Esophagus squamous epithelium (tissue), 5 donors: ENCODE measurements around the gene ATP11A. TPM values are rescaled to one million over a fixed set of nuclear protein-coding genes. Genes with fewer than 3 reads are reported as not detected.

Source experiments
- DNase-seq: peaks from one replicate; lab custom pipeline; 2025; lab: John Stamatoyannopoulos, UW
- H3K27ac ChIP-seq, 4 donors: fragments of 200-600 bp; sonication (generic); one replicate each; pipeline ENCODE4 v1.5.1; 2016 to 2019; ENCODE audit warnings: mild to moderate bottlenecking in 1 of 4
- H3K27me3 ChIP-seq, 4 donors: fragments of 200-600 bp; sonication (generic); 1 replicate in 3 of 4; 2 replicates in 1 of 4; pipeline versions ENCODE4 v1.5.1 to v1.6.0; 2017 to 2021; ENCODE audit warnings: antibody characterized with exemption in 1 of 4
- H3K36me3 ChIP-seq, 3 donors: fragments of 200-600 bp; sonication (generic); one replicate each; pipeline ENCODE4 v1.5.1; 2016 to 2019
- H3K4me1 ChIP-seq, 3 donors: fragments of 200-600 bp; sonication (generic); one replicate each; pipeline ENCODE4 v1.5.1; 2017 to 2019
- H3K4me3 ChIP-seq, 4 donors: fragments of 200-600 bp; sonication (generic); 1 replicate in 3 of 4; 2 replicates in 1 of 4; pipeline ENCODE4 v1.5.1; 2016 to 2019; ENCODE audit warnings: mild to moderate bottlenecking in 2 of 4, moderate library complexity in 1 of 4
- H3K9me3 ChIP-seq, 3 donors: fragments of 200-600 bp; sonication (generic); one replicate each; pipeline ENCODE4 v1.5.1; 2016 to 2019
- POLR2A ChIP-seq, 4 donors: fragments of 450-650 bp; IDR thresholded peaks; one replicate each; pipeline ENCODE4 v1.6.1; 2017; ENCODE audit warnings: antibody characterized with exemption in 4 of 4, mild to moderate bottlenecking in 4 of 4, moderate library complexity in 3 of 4
- WGBS, 2 donors: methylation state at CpG; one replicate each; pipeline ENCODE4 v1.1.5; 2018; 5-methylcytosine and 5-hydroxymethylcytosine counted together
- intact Hi-C: fragments of 100-400 bp; cut with DNase I; formaldehyde crosslinking; loops from one replicate; pipeline ENCODE4 v1.15.0; 2022
- total RNA-seq, 4 donors: library from RNA; depleted of rRNA; stranded (reverse); fragments of >200 nt; gene quantifications; one replicate each; pipeline ENCODE4 v1.1.0, GENCODE V29; 2016
- TF ChIP-seq, protein P1 (sequence below), 6 experiments: fragments of 450-650 bp in 4 of 6; fragments of 200-600 bp in 2 of 6; sonication (generic) in 2 of 6; IDR thresholded peaks; one replicate each; pipeline ENCODE4 v1.5.1; 2016 to 2019; ENCODE audit warnings: antibody characterized with exemption in 6 of 6, mild to moderate bottlenecking in 4 of 6, moderate library complexity in 4 of 6
- donor health status: DM: yes; HTN: yes; CAD: no.

The ATP11A gene
- total RNA-seq, 4 donors from 2014 or later = 9.6 to 20.0 (median 16.1) TPM

GRCh38 chr13:112658808-112659207 is 31.0 kb upstream of the ATP11A start:
- DNase-seq = no peak
- H3K36me3 ChIP-seq = no peaks in the 10 kb centered on the region
- TF ChIP-seq POLR2A (IDR thresholded peaks at IDR 0.05) = no peak
- TF ChIP-seq, protein P1, sequence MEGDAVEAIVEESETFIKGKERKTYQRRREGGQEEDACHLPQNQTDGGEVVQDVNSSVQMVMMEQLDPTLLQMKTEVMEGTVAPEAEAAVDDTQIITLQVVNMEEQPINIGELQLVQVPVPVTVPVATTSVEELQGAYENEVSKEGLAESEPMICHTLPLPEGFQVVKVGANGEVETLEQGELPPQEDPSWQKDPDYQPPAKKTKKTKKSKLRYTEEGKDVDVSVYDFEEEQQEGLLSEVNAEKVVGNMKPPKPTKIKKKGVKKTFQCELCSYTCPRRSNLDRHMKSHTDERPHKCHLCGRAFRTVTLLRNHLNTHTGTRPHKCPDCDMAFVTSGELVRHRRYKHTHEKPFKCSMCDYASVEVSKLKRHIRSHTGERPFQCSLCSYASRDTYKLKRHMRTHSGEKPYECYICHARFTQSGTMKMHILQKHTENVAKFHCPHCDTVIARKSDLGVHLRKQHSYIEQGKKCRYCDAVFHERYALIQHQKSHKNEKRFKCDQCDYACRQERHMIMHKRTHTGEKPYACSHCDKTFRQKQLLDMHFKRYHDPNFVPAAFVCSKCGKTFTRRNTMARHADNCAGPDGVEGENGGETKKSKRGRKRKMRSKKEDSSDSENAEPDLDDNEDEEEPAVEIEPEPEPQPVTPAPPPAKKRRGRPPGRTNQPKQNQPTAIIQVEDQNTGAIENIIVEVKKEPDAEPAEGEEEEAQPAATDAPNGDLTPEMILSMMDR (IDR thresholded peaks at IDR 0.05) = no peak
- intact Hi-C loops = no loop called here
- H3K9me3 ChIP-seq = no peaks in the 10 kb centered on the region
- 33 to 43% methylated on average over 1 of the region's 1 CpG for WGBS, 2 donors
- H3K27me3 ChIP-seq = peaks cover 0 to under 1% (median 0%) of the 10 kb centered on the region in 4 donors
- H3K27ac ChIP-seq = no peak overlapping the region
- no peak overlapping the region for H3K4me3 ChIP-seq
- no peaks in the 10 kb centered on the region for H3K4me1 ChIP-seq

- H3K9me3 ChIP-seq = no peaks in the 10 kb centered on the region
- no peak overlapping the region for H3K4me3 ChIP-seq
- no peaks in the 10 kb centered on the region for H3K4me1 ChIP-seq
- TF ChIP-seq, protein P1 (IDR thresholded peaks at IDR 0.05) = no peak
- no peak for TF ChIP-seq POLR2A (IDR thresholded peaks at IDR 0.05)
- H3K36me3 ChIP-seq = no peaks in the 10 kb centered on the region
- DNase-seq = no peak
- peaks cover 0 to 12% (median 0%) of the 10 kb centered on the region in 4 donors for H3K27me3 ChIP-seq
- WGBS, 2 donors = 74 to 79% methylated on average over 2 of the region's 2 CpGs
- H3K27ac ChIP-seq = no peak overlapping the region
- intact Hi-C loops = no loop called here
These were observed 28.5 kb upstream of the ATP11A start for GRCh38 chr13:112661291-112661690.

DNA sequence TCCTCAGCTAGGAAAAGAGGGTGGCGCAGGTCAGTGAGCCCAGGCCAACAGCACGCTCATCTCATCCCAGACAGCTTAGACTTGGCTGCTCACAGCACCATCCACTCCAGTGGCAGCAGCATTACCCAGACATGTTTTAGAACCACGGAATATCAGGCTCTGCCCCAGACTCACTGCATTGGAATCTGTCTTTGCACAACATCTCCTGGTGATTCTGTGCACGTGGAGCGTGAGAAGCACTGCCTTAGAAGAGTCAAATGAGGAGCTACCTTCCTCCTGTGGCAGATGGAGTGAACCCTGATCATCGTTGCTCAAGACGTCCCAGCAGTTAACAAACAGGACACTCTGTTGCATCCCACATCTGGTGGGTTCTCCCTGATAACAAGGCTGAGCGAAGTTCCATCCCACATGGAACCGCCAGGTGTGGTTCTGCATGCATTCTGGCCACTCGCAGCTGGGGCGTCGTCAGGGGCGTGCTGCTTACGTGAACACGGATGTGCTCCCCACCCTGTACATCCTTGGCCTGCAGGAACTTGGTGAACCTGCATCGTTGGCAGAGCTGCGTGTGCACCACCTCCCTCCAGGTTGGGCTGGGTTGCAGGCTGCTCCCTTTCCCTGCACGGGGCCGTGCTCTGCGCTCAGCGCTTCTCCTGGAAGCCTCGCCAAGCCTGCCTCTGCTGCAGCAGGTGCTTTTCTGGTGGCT is 25.2 kb upstream of the ATP11A start:
- H3K4me3 ChIP-seq = no peak overlapping the region
- WGBS, 2 donors = 69 to 87% methylated on average over 13 to 20 of the region's 22 CpGs
- H3K9me3 ChIP-seq = no peaks in the 10 kb centered on the region
- no peaks in the 10 kb centered on the region for H3K36me3 ChIP-seq
- H3K27me3 ChIP-seq = peaks cover 0 to 12% (median 0%) of the 10 kb centered on the region in 4 donors
- intact Hi-C loops = no loop called here
- no peak overlapping the region for H3K27ac ChIP-seq
- no peaks in the 10 kb centered on the region for H3K4me1 ChIP-seq
- TF ChIP-seq POLR2A (IDR thresholded peaks at IDR 0.05) = no peak
- TF ChIP-seq, protein P1 (IDR thresholded peaks at IDR 0.05) = no peak
- DNase-seq = no peak

DNA sequence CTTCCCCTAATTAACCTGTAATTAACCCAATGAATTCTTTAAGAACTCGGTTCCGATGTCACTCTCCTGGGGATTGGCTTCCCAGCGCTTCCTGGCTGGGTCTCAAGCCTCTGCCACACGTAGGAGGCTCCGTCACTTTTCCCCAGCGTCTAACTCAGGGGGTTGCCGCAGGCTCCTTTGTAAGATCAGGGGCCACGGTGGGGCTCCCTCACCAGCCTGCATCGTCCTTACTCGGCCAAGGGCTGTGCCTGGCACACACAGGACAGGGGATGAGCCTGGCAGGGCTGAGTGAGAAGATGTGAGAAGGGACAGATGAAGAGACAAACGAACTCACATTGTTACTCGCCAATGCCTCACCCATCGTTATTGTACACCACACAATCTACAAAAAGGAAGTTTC is 20.9 kb upstream of the ATP11A start:
- Histone ChIP-seq H3K4me1 (no peaks in the 10 kb centered on the region), H3K36me3 (no peaks in the 10 kb centered on the region), H3K9me3 (no peaks in the 10 kb centered on the region), H3K4me3 (no peak overlapping the region), H3K27me3 (peaks cover 0 to 20% (median 0%) of the 10 kb centered on the region in 4 donors), H3K27ac (no peak overlapping the region)
- intact Hi-C loops = no loop called here
- WGBS, 2 donors = 78 to 82% methylated on average over 12 to 13 of the region's 13 CpGs
- TF ChIP-seq, protein P1 (IDR thresholded peaks at IDR 0.05) = no peak
- no peak for TF ChIP-seq POLR2A (IDR thresholded peaks at IDR 0.05)
- no peak for DNase-seq

GRCh38 chr13:112669881-112670499 is 19.8 kb upstream of the ATP11A start:
- WGBS, 2 donors = 81 to 86% methylated on average over 10 of the region's 10 CpGs
- H3K27ac ChIP-seq = no peak overlapping the region
- H3K4me3 ChIP-seq = no peak overlapping the region
- H3K4me1 ChIP-seq = no peaks in the 10 kb centered on the region
- no peaks in the 10 kb centered on the region for H3K36me3 ChIP-seq
- TF ChIP-seq, protein P1 (IDR thresholded peaks at IDR 0.05) = no peak
- no peak for TF ChIP-seq POLR2A (IDR thresholded peaks at IDR 0.05)
- DNase-seq = no peak
- H3K27me3 ChIP-seq = peaks cover 0 to 11% (median 0%) of the 10 kb centered on the region in 4 donors
- no peaks in the 10 kb centered on the region for H3K9me3 ChIP-seq
- intact Hi-C loops = no loop called here
